Activated CD4-positive, alpha-beta T cell treated with anti-CD3 and anti-CD28 coated beads, Interleukin-2, Interleukin-6, amounts not matched to agents 100 ng/mL and 50 ng/mL, durations not matched to agents 16 hours and 8 hours (primary cell): Measurements from ENCODE around the gene DDC.
"Not testable (repeated sequence)": the region's sequence is repeated elsewhere in the genome, so short reads cannot be mapped to it uniquely, and the experiment has no call there.

Experiments used
- DNase-seq: peaks from one replicate; pipeline ENCODE4 v3.0.0-alpha.2; 2020

The DDC gene

GRCh38 chr7:50588937-50589336 is 23.7 kb upstream of the DDC start:
- DNase-seq = no peak

- DNase-seq = no peak
Measured at GRCh38 chr7:50587737-50588136, 22.5 kb upstream of the DDC start.

GRCh38 chr7:50584793-50585408 is 19.7 kb upstream of the DDC start:
- DNase-seq = no peak

GRCh38 chr7:50584386-50584785 is 19.2 kb upstream of the DDC start:
- no peak for DNase-seq

GRCh38 chr7:50583295-50583694 is 18.1 kb upstream of the DDC start:
- DNase-seq = not testable (repeated sequence)

- DNase-seq = not testable (repeated sequence)
Measured at GRCh38 chr7:50582271-50582670, 17.1 kb upstream of the DDC start.

- DNase-seq = not testable (repeated sequence)
Measured at GRCh38 chr7:50580666-50581065, 15.5 kb upstream of the DDC start.

- DNase-seq = no peak
Measured at GRCh38 chr7:50580057-50580456, 14.9 kb upstream of the DDC start.

- not testable (repeated sequence) for DNase-seq
Measured at GRCh38 chr7:50578105-50578504, 12.9 kb upstream of the DDC start.

GRCh38 chr7:50577569-50577968 is 12.4 kb upstream of the DDC start:
- no peak for DNase-seq

- not testable (repeated sequence) for DNase-seq
Measured at GRCh38 chr7:50576388-50576787, 11.2 kb upstream of the DDC start.

GRCh38 chr7:50567715-50568261 is 2.6 kb upstream of the DDC start:
- DNase-seq = no peak

- no peak for DNase-seq
Measured at GRCh38 chr7:50565977-50566376, 772 bp upstream of the DDC start.

GRCh38 chr7:50565559-50565916 is 333 bp upstream of the DDC start:
- DNase-seq = no peak

GRCh38 chr7:50564171-50564570 is 1.0 kb downstream of the DDC start:
- DNase-seq = no peak

- DNase-seq = no peak
Measured at GRCh38 chr7:50562136-50562535, 3.1 kb downstream of the DDC start.

GRCh38 chr7:50560865-50561351 is 4.3 kb downstream of the DDC start:
- DNase-seq = no peak

- DNase-seq = no peak
Measured at GRCh38 chr7:50559881-50560280, 5.3 kb downstream of the DDC start.

GRCh38 chr7:50558294-50559053 is 6.7 kb downstream of the DDC start:
- no peak for DNase-seq

- no peak for DNase-seq
Measured at GRCh38 chr7:50557099-50557498, 8.1 kb downstream of the DDC start.

- no peak for DNase-seq
Measured at GRCh38 chr7:50556247-50556991, 8.8 kb downstream of the DDC start.

- DNase-seq = no peak
Measured at GRCh38 chr7:50555594-50556140, 9.5 kb downstream of the DDC start.
